ENCODE results near the gene CFAP73.

Gene CFAP73

GRCh38 chr12:113149361-113150150 lies at the start of gene CFAP73:
Gene CFAP73, plus strand, starts transcription at chr12:113149724. Its CDS starts 134 bp downstream, at chr12:113149858.
- H3K27ac Mint-ChIP-seq, result no peak within 1 kb of the TSS
- no peak within 1 kb of the TSS for H3K4me3 Mint-ChIP-seq
- H3K36me3 Mint-ChIP-seq, result no peaks in the 10 kb centered on the region
- no peaks in the 10 kb centered on the region for H3K27me3 Mint-ChIP-seq
- no peaks in the 10 kb centered on the region for H3K9me3 Mint-ChIP-seq
- H3K4me1 Mint-ChIP-seq, result peaks cover 13% of the 10 kb centered on the region

DNA sequence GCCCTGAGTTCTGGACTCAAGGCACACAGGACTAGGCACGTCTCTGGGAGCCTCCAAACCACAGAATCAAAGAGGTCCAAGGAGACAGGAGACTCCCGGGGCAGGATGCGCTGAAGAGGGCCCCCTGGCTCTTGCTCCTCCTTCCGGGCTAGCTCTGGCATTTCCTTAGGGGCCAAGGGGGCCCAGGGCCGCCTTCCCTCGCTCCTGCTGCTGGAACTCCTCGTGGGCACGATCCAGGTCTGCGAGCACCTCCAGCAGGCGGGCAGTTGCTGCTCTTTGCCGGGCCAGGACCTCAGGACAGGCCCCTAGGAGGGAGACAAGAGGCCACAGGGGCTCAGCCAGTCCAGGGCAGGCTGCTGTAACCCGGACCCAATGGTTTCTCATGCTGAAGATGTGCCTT lies 49.8 kb upstream of the CFAP73 start:
- H3K9me3 Mint-ChIP-seq, result no peaks in the 10 kb centered on the region
- H3K4me1 Mint-ChIP-seq, result peaks cover 31% of the 10 kb centered on the region
- H3K4me3 Mint-ChIP-seq, result no peak overlapping the region
- no peaks in the 10 kb centered on the region for H3K36me3 Mint-ChIP-seq
- no peaks in the 10 kb centered on the region for H3K27me3 Mint-ChIP-seq
- H3K27ac Mint-ChIP-seq, result no peak overlapping the region

DNA sequence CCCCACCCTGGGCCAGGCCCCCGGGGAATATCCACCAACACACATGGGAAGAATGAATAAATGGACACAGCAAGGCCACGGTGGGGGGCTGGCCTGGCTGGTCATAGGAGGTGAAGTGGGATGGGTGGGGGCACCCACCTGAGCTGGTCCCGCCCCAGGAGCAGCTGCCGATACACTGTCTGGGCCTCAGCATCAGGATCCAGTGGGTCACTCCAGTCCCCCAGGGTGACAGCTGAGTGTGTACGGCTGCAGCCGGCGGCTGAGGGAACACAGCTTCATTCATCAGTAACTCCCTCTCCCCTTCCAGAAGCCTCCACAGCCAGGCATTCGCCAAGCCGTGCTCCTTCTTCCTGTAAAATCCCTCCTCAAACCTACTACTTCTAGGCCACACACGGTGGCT lies 47.8 kb upstream of the CFAP73 start:
- no peaks in the 10 kb centered on the region for H3K36me3 Mint-ChIP-seq
- H3K27ac Mint-ChIP-seq, result no peak overlapping the region
- no peaks in the 10 kb centered on the region for H3K9me3 Mint-ChIP-seq
- H3K27me3 Mint-ChIP-seq, result no peaks in the 10 kb centered on the region
- H3K4me3 Mint-ChIP-seq, result no peak overlapping the region
- H3K4me1 Mint-ChIP-seq, result peaks cover 30% of the 10 kb centered on the region

- Mint-ChIP-seq H3K4me1 (peaks cover 24% of the 10 kb centered on the region), H3K9me3 (no peaks in the 10 kb centered on the region), H3K27me3 (no peaks in the 10 kb centered on the region), H3K27ac (no peak overlapping the region), H3K4me3 (no peak overlapping the region), H3K36me3 (no peaks in the 10 kb centered on the region)
Observed at GRCh38 chr12:113102811-113103210, 46.7 kb upstream of the CFAP73 start.

- H3K9me3 Mint-ChIP-seq, result no peaks in the 10 kb centered on the region
- H3K4me3 Mint-ChIP-seq, result peak overlapping the region; percentile 80
- peaks cover 13% of the 10 kb centered on the region for H3K4me1 Mint-ChIP-seq
- peak overlapping the region; percentile 46 for H3K27ac Mint-ChIP-seq
- H3K27me3 Mint-ChIP-seq, result no peaks in the 10 kb centered on the region
- no peaks in the 10 kb centered on the region for H3K36me3 Mint-ChIP-seq
Observed at GRCh38 chr12:113103756-113104450, 45.6 kb upstream of the CFAP73 start.

DNA sequence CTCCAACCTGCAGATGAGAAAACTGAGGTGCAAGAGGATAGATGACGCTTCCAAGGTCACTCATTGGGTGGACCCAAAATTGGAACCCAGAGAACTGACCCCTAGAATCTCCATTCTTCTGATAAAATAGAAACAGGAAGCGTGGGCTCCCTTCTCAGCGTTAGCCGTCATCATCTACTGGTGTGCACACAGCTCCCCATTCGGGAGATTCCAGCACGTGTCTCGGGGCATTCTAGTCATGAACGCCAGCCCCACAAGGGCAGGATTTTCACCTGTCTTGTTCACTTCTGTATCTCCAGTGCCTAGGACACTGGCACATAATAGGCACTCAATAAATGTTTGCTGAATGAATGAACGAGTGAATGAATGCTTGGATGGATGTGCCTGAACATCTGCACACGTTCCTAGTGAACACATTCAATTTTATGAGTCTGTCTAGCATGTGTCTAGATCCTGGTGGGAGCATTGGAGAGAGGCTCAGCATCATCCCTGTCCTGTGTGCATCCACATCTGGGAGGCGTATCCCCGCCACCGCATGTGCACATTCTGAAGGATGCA lies 44.5 kb upstream of the CFAP73 start:
- Mint-ChIP-seq H3K27me3 (no peaks in the 10 kb centered on the region), H3K36me3 (no peaks in the 10 kb centered on the region), H3K4me1 (peaks cover 13% of the 10 kb centered on the region), H3K9me3 (no peaks in the 10 kb centered on the region), H3K27ac (peak overlapping the region; percentile 46), H3K4me3 (peak overlapping the region; percentile 44)

DNA sequence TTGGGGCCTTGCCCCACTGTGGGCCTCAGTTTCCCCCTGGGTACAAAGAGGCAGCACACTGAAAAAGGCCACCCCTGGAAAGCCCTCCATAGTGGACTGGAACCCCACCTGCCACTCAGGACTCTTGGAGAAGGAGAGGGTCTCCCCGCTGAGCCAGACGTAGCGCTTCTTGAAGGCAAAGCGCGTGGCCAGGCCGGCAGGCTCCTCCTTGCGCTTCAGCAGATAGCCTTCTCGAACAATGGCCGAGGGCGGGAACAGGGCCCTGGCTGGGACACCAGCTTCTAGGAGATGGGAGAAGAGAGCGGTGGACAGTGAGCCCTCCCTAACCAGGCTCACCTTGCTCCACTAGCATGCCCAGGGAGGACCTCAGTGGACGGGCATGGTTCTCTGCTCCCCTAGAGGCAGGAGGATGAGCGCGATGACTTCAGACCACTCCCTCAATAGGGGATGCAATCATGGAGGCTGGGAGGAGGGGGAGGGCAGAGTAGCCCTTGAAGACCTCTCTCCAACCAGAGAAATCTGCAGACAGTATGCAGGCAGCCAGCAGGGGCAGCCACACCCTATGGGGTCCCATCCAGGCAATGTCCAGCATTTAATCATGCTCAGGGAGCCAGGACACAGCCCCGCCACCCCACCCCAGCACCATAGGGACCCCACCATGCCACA lies 43.8 kb upstream of the CFAP73 start:
- H3K4me3 Mint-ChIP-seq, result no peak overlapping the region

GRCh38 chr12:113106361-113106760 lies 43.2 kb upstream of the CFAP73 start:
- Mint-ChIP-seq H3K27ac (no peak overlapping the region), H3K4me3 (no peak overlapping the region), H3K4me1 (peaks cover 21% of the 10 kb centered on the region), H3K9me3 (no peaks in the 10 kb centered on the region), H3K27me3 (no peaks in the 10 kb centered on the region), H3K36me3 (no peaks in the 10 kb centered on the region)

More for the DNA sequence above, 43.8 kb upstream of the CFAP73 start:
- no peaks in the 10 kb centered on the region for H3K27me3 Mint-ChIP-seq
- no peak overlapping the region for H3K27ac Mint-ChIP-seq
- H3K36me3 Mint-ChIP-seq, result no peaks in the 10 kb centered on the region
- H3K4me1 Mint-ChIP-seq, result peaks cover 17% of the 10 kb centered on the region
- no peaks in the 10 kb centered on the region for H3K9me3 Mint-ChIP-seq

GRCh38 chr12:113108308-113108707 lies 41.2 kb upstream of the CFAP73 start:
- no peak overlapping the region for H3K27ac Mint-ChIP-seq

GRCh38 chr12:113109360-113109759 lies 40.2 kb upstream of the CFAP73 start:
- H3K27me3 Mint-ChIP-seq, result no peaks in the 10 kb centered on the region
- H3K27ac Mint-ChIP-seq, result no peak overlapping the region
- H3K36me3 Mint-ChIP-seq, result no peaks in the 10 kb centered on the region
- no peaks in the 10 kb centered on the region for H3K9me3 Mint-ChIP-seq
- H3K4me3 Mint-ChIP-seq, result no peak overlapping the region
- H3K4me1 Mint-ChIP-seq, result peaks cover 17% of the 10 kb centered on the region

More at GRCh38 chr12:113108308-113108707, 41.2 kb upstream of the CFAP73 start:
- Mint-ChIP-seq H3K27me3 (no peaks in the 10 kb centered on the region), H3K9me3 (no peaks in the 10 kb centered on the region), H3K36me3 (no peaks in the 10 kb centered on the region), H3K4me1 (peaks cover 17% of the 10 kb centered on the region), H3K4me3 (no peak overlapping the region)

DNA sequence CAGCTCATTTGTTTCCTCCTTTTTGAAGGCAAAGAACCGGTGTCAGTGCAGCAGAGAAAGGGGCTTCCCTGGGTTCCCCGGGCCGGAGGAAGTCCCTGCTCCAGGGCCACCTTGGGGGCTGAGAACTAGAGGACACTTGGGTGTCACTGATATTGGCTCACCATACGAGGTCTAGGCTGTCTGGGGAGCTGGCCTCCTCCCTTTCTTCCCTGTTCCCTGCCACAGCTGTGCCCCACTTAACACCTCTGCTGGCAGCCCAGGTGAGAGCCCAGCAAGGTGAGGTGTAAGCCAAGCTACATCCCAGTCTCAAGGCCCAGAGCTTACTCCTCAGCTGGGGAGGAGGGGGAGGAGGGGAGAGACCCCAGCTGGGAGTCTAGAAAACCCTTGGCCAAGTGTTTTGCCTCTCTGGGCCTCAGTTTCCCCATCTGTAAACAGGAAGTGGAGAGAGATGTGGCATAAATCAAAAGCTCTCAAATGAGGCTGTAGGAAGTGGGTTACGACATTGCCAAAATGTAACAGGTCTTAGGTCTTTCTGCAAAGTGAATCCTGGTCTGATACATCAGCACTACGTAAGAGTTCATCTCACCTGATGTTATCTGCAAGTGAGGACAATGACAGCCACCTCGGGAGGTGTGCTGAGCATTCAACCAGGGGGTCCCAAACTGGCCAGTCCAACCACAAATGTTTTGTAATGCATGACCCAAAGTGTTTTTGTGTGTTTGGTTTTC lies 39.5 kb upstream of the CFAP73 start:
- Mint-ChIP-seq H3K4me1 (peaks cover 13% of the 10 kb centered on the region), H3K27me3 (no peaks in the 10 kb centered on the region), H3K4me3 (no peak overlapping the region), H3K36me3 (no peaks in the 10 kb centered on the region), H3K9me3 (no peaks in the 10 kb centered on the region), H3K27ac (no peak overlapping the region)

DNA sequence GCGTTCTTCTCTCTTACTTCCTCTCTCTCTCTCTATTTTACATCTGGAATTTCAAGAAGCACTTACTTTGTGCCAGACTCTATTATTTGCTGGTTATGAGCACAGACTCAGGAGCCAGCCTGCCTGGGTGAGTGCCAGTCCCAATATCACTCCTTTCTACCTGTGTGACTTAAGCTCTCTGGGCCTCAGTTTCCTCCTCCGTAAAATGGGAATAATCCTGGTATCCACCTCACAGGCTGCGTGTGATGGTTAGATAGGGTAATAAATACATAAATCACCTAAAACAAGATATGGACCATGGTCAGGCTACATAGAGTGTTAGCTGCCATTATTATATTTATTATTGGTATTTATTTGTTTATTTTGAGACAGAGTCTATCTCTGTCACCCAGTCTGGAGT lies 38.3 kb upstream of the CFAP73 start:
- Mint-ChIP-seq H3K27ac (no peak overlapping the region), H3K4me1 (peaks cover 12% of the 10 kb centered on the region), H3K9me3 (no peaks in the 10 kb centered on the region), H3K4me3 (no peak overlapping the region), H3K36me3 (no peaks in the 10 kb centered on the region), H3K27me3 (no peaks in the 10 kb centered on the region)

- Mint-ChIP-seq H3K9me3 (no peaks in the 10 kb centered on the region), H3K27ac (no peak overlapping the region), H3K4me3 (no peak overlapping the region), H3K27me3 (no peaks in the 10 kb centered on the region), H3K4me1 (peaks cover 12% of the 10 kb centered on the region), H3K36me3 (no peaks in the 10 kb centered on the region)
Observed at GRCh38 chr12:113112043-113112899, 37.3 kb upstream of the CFAP73 start.

GRCh38 chr12:113113397-113113796 lies 36.1 kb upstream of the CFAP73 start:
- no peaks in the 10 kb centered on the region for H3K36me3 Mint-ChIP-seq
- no peak overlapping the region for H3K27ac Mint-ChIP-seq

More at GRCh38 chr12:113113397-113113796, 36.1 kb upstream of the CFAP73 start:
- Mint-ChIP-seq H3K4me3 (no peak overlapping the region), H3K4me1 (peaks cover 12% of the 10 kb centered on the region), H3K9me3 (no peaks in the 10 kb centered on the region), H3K27me3 (no peaks in the 10 kb centered on the region)

Measured in activated naive CD4-positive, alpha-beta T cell treated with anti-CD3 and anti-CD28 coated beads, Interleukin-2, amount 50 U/mL, for 24 hours (primary cell).